HUDEP-2 (cell line): ENCODE results near the gene ARHGEF11.

Experiments used
- DNase-seq, 76 experiments: peaks; one replicate each; lab custom pipeline; 2025; ENCODE audit not compliant: unreplicated experiment in 76 of 76; lab: John Stamatoyannopoulos, UW

ARHGEF11 gene

GRCh38 chr1:156912861-156913808 lies 132.4 kb downstream of the ARHGEF11 start:
- peak in 55 of 76 experiments; percentile 10 to 81 (median 57) for DNase-seq

GRCh38 chr1:156912310-156912709 lies 133.2 kb downstream of the ARHGEF11 start:
- no peak for DNase-seq

GRCh38 chr1:156911577-156912298 lies 133.8 kb downstream of the ARHGEF11 start:
- peak in 4 of 76 experiments; percentile 5 to 38 (median 22) for DNase-seq

- peak in 47 of 76 experiments; percentile 4 to 61 (median 36) for DNase-seq
Observed at GRCh38 chr1:156910309-156910782, 135.2 kb downstream of the ARHGEF11 start.

GRCh38 chr1:156909671-156910070 lies 135.9 kb downstream of the ARHGEF11 start:
- no peak for DNase-seq

GRCh38 chr1:156908955-156909354 lies 136.6 kb downstream of the ARHGEF11 start:
- DNase-seq = no peak

- no peak for DNase-seq
Observed at GRCh38 chr1:156908541-156908940, 137.0 kb downstream of the ARHGEF11 start.

- DNase-seq = no peak
Observed at GRCh38 chr1:156906206-156906906, 139.2 kb downstream of the ARHGEF11 start.

- DNase-seq = no peak
Observed at GRCh38 chr1:156905651-156906050, 139.9 kb downstream of the ARHGEF11 start.

GRCh38 chr1:156905176-156905575 lies 140.4 kb downstream of the ARHGEF11 start:
- no peak for DNase-seq

GRCh38 chr1:156904187-156904959 lies 141.2 kb downstream of the ARHGEF11 start:
- no peak for DNase-seq

GRCh38 chr1:156903328-156904091 lies 142.0 kb downstream of the ARHGEF11 start:
- DNase-seq = no peak

GRCh38 chr1:156901966-156902915 lies 143.3 kb downstream of the ARHGEF11 start:
- no peak for DNase-seq

GRCh38 chr1:156901590-156901900 lies 144.0 kb downstream of the ARHGEF11 start:
- DNase-seq = no peak

- DNase-seq = no peak
Observed at GRCh38 chr1:156900896-156901589, 144.5 kb downstream of the ARHGEF11 start.

GRCh38 chr1:156899956-156900718 lies 145.4 kb downstream of the ARHGEF11 start:
- DNase-seq = peak in 4 of 76 experiments; percentile 12 to 21 (median 20)
